Activated CD4-positive, alpha-beta T cell treated with anti-CD3 and anti-CD28 coated beads for 36 hours (primary cell): ENCODE measurements around the gene FLACC1. TPM values are rescaled to one million over a fixed set of nuclear protein-coding genes. Genes with fewer than 3 reads are reported as not detected.
A peak's percentile ranks its signal among the peaks of the same experiment; 100 is the strongest.
"Not testable (repeated sequence)": the region's sequence is repeated elsewhere in the genome, so short reads cannot be mapped to it uniquely, and the experiment has no call there.

ENCODE experiments used
- ATAC-seq: fragments of 200-7000 bp; cut with Tn5 transposase; one replicate; pipeline ENCODE4 v1.10.0; 2021; ENCODE audit warnings: mild to moderate bottlenecking, moderate library complexity
- CTCF ChIA-PET: fragments of 350-600 bp; sonication (Branson Sonifier 250); formaldehyde crosslinking; loops from one replicate; lab custom pipeline; 2021; ENCODE audit warnings: antibody characterized with exemption; lab: Charles Lee
- POLR2A ChIA-PET: fragments of 350-600 bp; sonication (Branson Sonifier 250); formaldehyde crosslinking; loops from one replicate; lab custom pipeline; 2021; ENCODE audit warnings: antibody characterized with exemption, inconsistent platforms; lab: Charles Lee
- DNase-seq: peaks from one replicate; pipeline ENCODE4 v3.0.0-alpha.2; 2020
- H3K27ac Mint-ChIP-seq: one replicate; pipeline ENCODE4 v1.8.0; 2021; ENCODE audit warnings: mixed read lengths
- H3K27me3 Mint-ChIP-seq: one replicate; pipeline ENCODE4 v1.8.0; 2021; ENCODE audit warnings: mixed read lengths
- H3K36me3 Mint-ChIP-seq: one replicate; pipeline ENCODE4 v1.8.0; 2021; ENCODE audit warnings: low read depth, mixed read lengths
- H3K4me1 Mint-ChIP-seq: one replicate; pipeline ENCODE4 v1.8.0; 2021; ENCODE audit warnings: mixed read lengths
- H3K4me3 Mint-ChIP-seq: one replicate; pipeline ENCODE4 v1.8.0; 2021; ENCODE audit warnings: mild to moderate bottlenecking, moderate library complexity, mixed read lengths
- H3K9me3 Mint-ChIP-seq: one replicate; pipeline ENCODE4 v1.8.0; 2021; ENCODE audit warnings: low read depth, mixed read lengths
- intact Hi-C, 2 experiments: fragments of 100-400 bp; cut with DNase I in 1 of 2; cut with micrococcal nuclease in 1 of 2; formaldehyde crosslinking; loops; one replicate each; pipeline versions ENCODE4 v1.14.2 to v1.15.1; 2022 to 2024; cut with DNase I, micrococcal nuclease
- total RNA-seq, 2 experiments: library from RNA; stranded (reverse); gene quantifications; one replicate each; pipeline ENCODE4 v1.2.3, GENCODE V29; 2021

FLACC1 gene
- total RNA-seq, 2 experiments from 2014 or later: 0.48 to 0.72 TPM

- ATAC-seq (no peak), DNase-seq (no peak)
- H3K4me1 Mint-ChIP-seq: no peaks in the 10 kb centered on the region
- peaks cover 39% of the 10 kb centered on the region for H3K36me3 Mint-ChIP-seq
- POLR2A ChIA-PET: interaction anchor here (0.6 kb wide), 1 partner anchor 104 kb away, joined by 3 read pairs; no protein-coding TSS in a partner anchor
- no peak overlapping the region for H3K4me3 Mint-ChIP-seq
- no peaks in the 10 kb centered on the region for H3K27me3 Mint-ChIP-seq
- H3K27ac Mint-ChIP-seq: no peak overlapping the region
- H3K9me3 Mint-ChIP-seq: peaks cover 9% of the 10 kb centered on the region
- intact Hi-C loops: no loop called here
- CTCF ChIA-PET: interaction anchor here (1.1 kb wide), 1 partner anchor 13 kb away, joined by 3 read pairs; no protein-coding TSS in a partner anchor
Observed at GRCh38 chr2:201369775-201370174, 12.6 kb upstream of the FLACC1 start.

DNA sequence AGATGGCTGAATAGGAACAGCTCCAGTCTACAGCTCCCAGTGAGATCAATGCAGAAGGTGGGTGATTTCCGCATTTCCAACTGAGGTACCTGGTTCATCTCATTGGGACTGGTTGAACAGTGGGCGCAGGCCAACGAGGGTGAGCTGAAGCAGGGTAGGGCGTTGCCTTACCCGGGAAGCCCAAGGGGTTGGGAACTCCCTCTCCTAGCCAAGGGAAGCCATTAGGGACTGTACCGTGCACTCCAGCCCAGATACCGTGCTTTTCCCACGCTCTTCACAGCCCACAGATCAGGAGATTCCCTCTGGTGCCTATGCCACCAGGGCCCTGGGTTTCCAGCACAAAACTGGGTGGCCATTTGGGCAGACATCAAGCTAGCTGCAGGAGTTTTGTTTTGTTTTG is 12.2 kb upstream of the FLACC1 start:
- H3K27me3 Mint-ChIP-seq, H3K27ac Mint-ChIP-seq, DNase-seq, H3K9me3 Mint-ChIP-seq, intact Hi-C loops, H3K4me3 Mint-ChIP-seq, ATAC-seq, H3K4me1 Mint-ChIP-seq: not testable (repeated sequence)
- CTCF ChIA-PET: interaction anchor here (0.6 to 1.1 kb wide), 2 partner anchors 13 to 846 kb away, joined by 3 read pairs; no protein-coding TSS in a partner anchor
- H3K36me3 Mint-ChIP-seq: peaks cover 35% of the 10 kb centered on the region
- POLR2A ChIA-PET: interaction anchor here (0.6 kb wide), 1 partner anchor 104 kb away, joined by 3 read pairs; no protein-coding TSS in a partner anchor

GRCh38 chr2:201366146-201366545 is 9.0 kb upstream of the FLACC1 start:
- H3K27me3 Mint-ChIP-seq: no peaks in the 10 kb centered on the region
- H3K27ac Mint-ChIP-seq: no peak overlapping the region
- no peak overlapping the region for H3K4me3 Mint-ChIP-seq
- peaks cover 12% of the 10 kb centered on the region for H3K9me3 Mint-ChIP-seq
- DNase-seq (no peak), ATAC-seq (no peak)
- ChIA-PET CTCF (interaction anchor here (1.7 to 2.7 kb wide), 4 partner anchors 11 to 183 kb away, joined by 4 to 48 read pairs (median 12); partner anchors contain the start of gene CASP10), POLR2A (no interaction called here)
- intact Hi-C loops: no loop called here
- H3K36me3 Mint-ChIP-seq: peaks cover 42% of the 10 kb centered on the region
- peaks cover 22% of the 10 kb centered on the region for H3K4me1 Mint-ChIP-seq

DNA sequence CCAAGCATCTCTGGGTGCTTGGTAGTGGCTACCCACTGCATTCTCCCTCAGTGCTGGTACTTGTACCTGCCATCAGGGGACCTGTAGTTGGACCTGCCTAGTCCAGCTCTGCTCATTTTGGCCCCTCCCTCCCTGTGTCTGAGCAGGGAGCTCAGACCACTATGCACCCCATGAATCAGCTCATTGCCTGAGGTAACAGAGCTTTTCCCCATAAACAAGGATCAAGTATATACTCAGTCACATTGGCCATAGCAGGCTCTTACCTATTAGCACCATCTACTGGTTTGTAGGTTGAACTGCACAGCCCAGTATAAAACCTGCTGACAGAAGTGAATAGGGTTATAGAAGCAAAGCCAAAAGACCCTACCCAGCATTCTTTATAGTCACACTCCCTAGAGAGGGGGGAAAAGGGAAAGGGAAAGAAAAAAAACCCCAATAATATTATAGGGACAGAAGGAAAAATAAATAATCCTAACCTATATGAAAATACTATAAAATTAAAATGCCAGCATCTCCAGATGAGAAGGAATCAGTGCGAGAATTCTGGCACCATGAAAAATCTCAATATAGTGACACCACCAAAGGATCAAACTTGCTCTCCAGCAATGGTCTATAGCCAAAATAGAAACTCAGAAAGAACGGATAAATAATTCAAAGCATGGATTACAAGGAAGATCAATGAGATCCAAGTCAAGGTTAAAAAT is 6.9 kb upstream of the FLACC1 start:
- Mint-ChIP-seq H3K27ac (peak overlapping the region; percentile 44), H3K36me3 (peaks cover 41% of the 10 kb centered on the region), H3K9me3 (peaks cover 12% of the 10 kb centered on the region), H3K4me3 (no peak overlapping the region), H3K4me1 (peaks cover 34% of the 10 kb centered on the region), H3K27me3 (no peaks in the 10 kb centered on the region)
- ATAC-seq (peak; percentile 91), DNase-seq (peak; percentile 27)
- intact Hi-C loops: loop anchor here (1.0 to 5.0 kb wide), 5 partner anchors 103 to 462 kb away; partner anchors contain the start of genes CASP10 (in 1 of the 2) and CASP8 (in 1 of the 2)
- POLR2A ChIA-PET: interaction anchor here (0.5 kb wide), 1 partner anchor 131 kb away, joined by 3 read pairs; no protein-coding TSS in a partner anchor
- CTCF ChIA-PET: interaction anchor here (0.6 to 3.5 kb wide), 24 partner anchors 13 to 1336 kb away, joined by 3 to 48 read pairs (median 4); partner anchors contain the start of gene CASP10

DNA sequence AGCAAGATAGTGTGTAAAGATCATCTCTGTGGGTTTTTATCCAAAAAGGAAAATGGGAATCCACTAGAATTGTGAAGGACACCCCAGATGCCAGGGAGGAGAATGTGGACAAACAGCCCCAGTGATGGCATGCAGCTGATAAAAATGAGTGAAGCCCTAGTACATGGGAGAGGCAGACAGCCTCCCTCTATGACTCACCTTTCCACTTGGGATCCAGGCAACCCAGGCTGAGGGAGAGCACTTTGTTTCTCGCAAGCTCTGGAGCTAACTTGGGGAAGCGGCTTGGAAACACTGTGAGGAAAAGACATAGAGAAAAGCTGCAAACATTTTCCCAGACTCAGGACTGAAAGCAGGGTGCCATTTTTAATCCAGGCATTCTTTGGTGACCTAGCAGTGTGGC is 5.3 kb upstream of the FLACC1 start:
- H3K36me3 Mint-ChIP-seq: peaks cover 36% of the 10 kb centered on the region
- H3K27ac Mint-ChIP-seq: no peak overlapping the region
- ChIA-PET POLR2A (no interaction called here), CTCF (interaction anchor here (0.6 to 3.5 kb wide), 7 partner anchors 34 to 347 kb away, joined by 3 to 26 read pairs (median 3); no protein-coding TSS in a partner anchor)
- H3K9me3 Mint-ChIP-seq: peaks cover 12% of the 10 kb centered on the region
- intact Hi-C loops: loop anchor here (2.0 to 5.0 kb wide), 2 partner anchors 178 to 460 kb away; no protein-coding TSS in a partner anchor
- ATAC-seq (no peak), DNase-seq (no peak)
- no peaks in the 10 kb centered on the region for H3K27me3 Mint-ChIP-seq
- no peak overlapping the region for H3K4me3 Mint-ChIP-seq
- peaks cover 40% of the 10 kb centered on the region for H3K4me1 Mint-ChIP-seq

DNA sequence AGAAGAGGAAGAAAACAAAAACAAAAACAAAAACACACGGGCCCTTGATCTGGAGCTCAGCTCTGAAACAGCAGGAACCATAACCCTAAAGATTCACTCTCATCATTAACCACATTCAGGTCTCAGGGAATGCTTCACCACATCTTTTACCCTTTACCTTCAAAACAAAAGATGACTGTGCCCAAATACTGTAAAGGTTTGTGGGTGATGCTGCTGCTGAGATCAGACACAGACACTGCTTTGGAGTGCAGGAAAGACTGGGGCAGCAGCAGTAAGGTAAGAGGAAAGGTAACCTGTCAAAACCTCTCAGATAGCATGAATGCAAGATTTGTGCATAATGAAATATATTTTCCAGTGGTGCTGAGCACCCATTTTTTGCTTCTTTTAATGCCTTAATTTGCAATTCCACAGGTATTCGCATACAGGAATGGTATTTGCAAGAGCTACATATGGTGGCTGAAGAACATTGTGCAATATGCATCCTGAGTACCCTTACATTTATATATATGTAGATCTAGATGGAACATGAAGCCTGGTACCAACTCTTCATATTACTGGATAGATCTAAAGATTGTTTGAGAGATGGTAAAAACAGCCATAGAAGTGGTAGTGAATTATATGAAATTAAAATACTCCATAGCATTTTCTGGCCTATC is 4.1 kb upstream of the FLACC1 start:
- Mint-ChIP-seq H3K27me3 (no peaks in the 10 kb centered on the region), H3K4me1 (peaks cover 40% of the 10 kb centered on the region), H3K36me3 (peaks cover 26% of the 10 kb centered on the region), H3K9me3 (peaks cover 3% of the 10 kb centered on the region), H3K4me3 (no peak overlapping the region), H3K27ac (no peak overlapping the region)
- CTCF ChIA-PET: interaction anchor here (0.7 kb wide), 1 partner anchor 128 kb away, joined by 7 read pairs; no protein-coding TSS in a partner anchor
- POLR2A ChIA-PET: interaction anchor here (0.8 kb wide), 1 partner anchor 128 kb away, joined by 3 read pairs; no protein-coding TSS in a partner anchor
- DNase-seq: no peak
- intact Hi-C loops: loop anchor here in 1 of 2 experiments (5.0 kb wide), 1 partner anchor 459 kb away; no protein-coding TSS in a partner anchor
- ATAC-seq: no peak

DNA sequence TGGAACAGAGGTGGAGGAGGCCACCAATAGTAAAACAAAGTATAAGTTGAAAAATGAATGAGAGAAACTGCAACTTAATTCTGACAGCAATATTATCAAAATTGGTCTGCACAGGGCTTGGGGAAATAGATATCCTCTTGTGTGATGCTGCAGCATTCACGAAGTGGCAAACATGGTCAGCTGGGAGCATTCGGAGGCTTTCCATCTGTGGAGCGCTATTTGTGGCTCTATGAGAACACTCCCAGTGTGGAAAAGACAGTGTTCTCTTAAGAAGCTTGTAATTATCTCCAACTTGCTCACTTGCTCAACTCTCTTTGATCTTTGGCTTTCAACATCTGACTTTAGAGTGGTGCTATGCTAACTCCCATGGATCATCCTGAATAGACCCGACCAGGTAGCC is 3.1 kb upstream of the FLACC1 start:
- DNase-seq: no peak
- Mint-ChIP-seq H3K27ac (no peak overlapping the region), H3K4me3 (no peak overlapping the region), H3K36me3 (peaks cover 26% of the 10 kb centered on the region), H3K9me3 (peaks cover 3% of the 10 kb centered on the region), H3K4me1 (peaks cover 40% of the 10 kb centered on the region), H3K27me3 (no peaks in the 10 kb centered on the region)
- no peak for ATAC-seq
- intact Hi-C loops: loop anchor here in 1 of 2 experiments (5.0 kb wide), 1 partner anchor 458 kb away; no protein-coding TSS in a partner anchor
- ChIA-PET POLR2A (no interaction called here), CTCF (interaction anchor here (1.5 kb wide), 1 partner anchor 85 kb away, joined by 3 read pairs; no protein-coding TSS in a partner anchor)

DNA sequence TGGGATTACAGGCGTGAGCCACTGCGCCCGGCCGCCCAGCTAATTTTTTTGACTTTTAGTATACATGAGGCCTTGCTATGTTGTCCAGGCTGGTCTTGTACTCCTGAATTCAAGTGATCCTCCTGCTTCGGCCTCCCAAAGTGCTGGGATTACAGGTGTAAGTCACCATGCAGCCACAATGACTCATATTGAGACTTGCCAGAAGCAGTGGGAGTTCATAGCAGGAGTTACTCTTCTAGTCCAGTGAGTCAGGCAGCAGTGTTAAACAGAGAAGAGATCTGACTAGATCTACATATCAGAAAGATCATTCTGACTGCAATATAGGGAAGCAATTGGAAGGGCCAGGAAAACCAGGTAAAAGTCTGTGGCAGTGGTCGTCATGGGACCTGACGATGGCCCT is 1.5 kb upstream of the FLACC1 start:
- H3K27me3 Mint-ChIP-seq: no peaks in the 10 kb centered on the region
- H3K36me3 Mint-ChIP-seq: peaks cover 19% of the 10 kb centered on the region
- peak; percentile 73 for DNase-seq
- POLR2A ChIA-PET: no interaction called here
- peak; percentile 92 for ATAC-seq
- H3K27ac Mint-ChIP-seq: peak overlapping the region; percentile 15
- intact Hi-C loops: loop anchor here in 1 of 2 experiments (1.0 kb wide), 1 partner anchor 79 kb away; no protein-coding TSS in a partner anchor
- H3K9me3 Mint-ChIP-seq: peaks cover 3% of the 10 kb centered on the region
- H3K4me3 Mint-ChIP-seq: no peak overlapping the region
- CTCF ChIA-PET: interaction anchor here (1.5 to 1.8 kb wide), 2 partner anchors 84 to 122 kb away, joined by 3 to 4 read pairs; no protein-coding TSS in a partner anchor
- peaks cover 36% of the 10 kb centered on the region for H3K4me1 Mint-ChIP-seq

DNA sequence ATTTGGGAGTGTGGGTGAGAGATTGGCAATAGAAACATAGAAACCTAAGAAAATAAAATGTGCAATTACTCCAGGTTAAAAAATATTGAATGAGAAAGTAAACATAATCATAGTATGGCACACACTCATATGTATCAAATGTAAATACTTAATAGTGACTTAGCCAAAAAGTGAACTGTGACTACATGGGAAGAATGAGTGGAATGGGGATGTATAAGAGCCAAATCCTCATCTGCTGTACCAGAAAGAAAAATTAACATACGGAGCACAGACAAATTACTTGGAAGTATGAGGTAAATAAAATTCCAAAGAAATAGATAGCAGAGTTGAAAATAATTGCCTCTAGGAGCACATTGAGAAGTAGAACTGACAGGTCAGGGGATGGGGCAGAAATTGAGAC is 4.0 kb downstream of the FLACC1 start:
- intact Hi-C loops: no loop called here
- ChIA-PET POLR2A (no interaction called here), CTCF (interaction anchor here (1.1 kb wide), 1 partner anchor 9 kb away, joined by 5 read pairs; no protein-coding TSS in a partner anchor)
- no peak for DNase-seq
- Mint-ChIP-seq H3K9me3 (no peaks in the 10 kb centered on the region), H3K4me1 (no peaks in the 10 kb centered on the region), H3K36me3 (peaks cover 2% of the 10 kb centered on the region), H3K27ac (no peak overlapping the region), H3K4me3 (no peak overlapping the region), H3K27me3 (no peaks in the 10 kb centered on the region)
- no peak for ATAC-seq

- POLR2A ChIA-PET: no interaction called here
- H3K4me1 Mint-ChIP-seq: no peaks in the 10 kb centered on the region
- H3K9me3 Mint-ChIP-seq: no peaks in the 10 kb centered on the region
- peaks cover 2% of the 10 kb centered on the region for H3K36me3 Mint-ChIP-seq
- DNase-seq (no peak), ATAC-seq (no peak)
- intact Hi-C loops: no loop called here
- no peak overlapping the region for H3K27ac Mint-ChIP-seq
- CTCF ChIA-PET: interaction anchor here (0.7 to 1.4 kb wide), 4 partner anchors 13 to 52 kb away, joined by 3 to 5 read pairs (median 4); no protein-coding TSS in a partner anchor
- H3K4me3 Mint-ChIP-seq: no peak overlapping the region
- H3K27me3 Mint-ChIP-seq: no peaks in the 10 kb centered on the region
Observed at GRCh38 chr2:201350879-201351278, 6.3 kb downstream of the FLACC1 start.

- Mint-ChIP-seq H3K36me3 (peaks cover 2% of the 10 kb centered on the region), H3K27me3 (no peaks in the 10 kb centered on the region), H3K4me3 (no peak overlapping the region), H3K9me3 (no peaks in the 10 kb centered on the region), H3K27ac (no peak overlapping the region), H3K4me1 (no peaks in the 10 kb centered on the region)
- CTCF ChIA-PET: interaction anchor here (0.7 to 0.8 kb wide), 2 partner anchors 14 to 116 kb away, joined by 3 read pairs; no protein-coding TSS in a partner anchor
- ATAC-seq (no peak), DNase-seq (no peak)
- intact Hi-C loops: no loop called here
- POLR2A ChIA-PET: no interaction called here
Observed at GRCh38 chr2:201349601-201350000, 7.5 kb downstream of the FLACC1 start.
